Stimulated activated naive CD8-positive, alpha-beta T cell treated with anti-CD3 and anti-CD28 coated beads, Interleukin-15, Interleukin-2, amounts not matched to agents 100 ng/mL and 50 ng/mL, for 24 hours (primary cell): ENCODE data around the gene CRTC2.
A peak's percentile ranks its signal among the peaks of the same experiment; 100 is the strongest.
"Not testable (repeated sequence)": the region's sequence is repeated elsewhere in the genome, so short reads cannot be mapped to it uniquely, and the experiment has no call there.

Experiments
- H3K27ac Mint-ChIP-seq: one replicate; pipeline ENCODE4 v1.8.0; 2021; ENCODE audit warnings: mild to moderate bottlenecking, mixed read lengths
- H3K27me3 Mint-ChIP-seq: one replicate; pipeline ENCODE4 v1.8.0; 2021; ENCODE audit warnings: mixed read lengths
- H3K36me3 Mint-ChIP-seq: one replicate; pipeline ENCODE4 v1.8.0; 2021; ENCODE audit warnings: low read depth, mixed read lengths
- H3K4me1 Mint-ChIP-seq: one replicate; pipeline ENCODE4 v1.8.0; 2021; ENCODE audit warnings: low read depth, mixed read lengths
- H3K4me3 Mint-ChIP-seq: one replicate; pipeline ENCODE4 v1.8.0; 2021; ENCODE audit warnings: mild to moderate bottlenecking, mixed read lengths
- H3K9me3 Mint-ChIP-seq: one replicate; pipeline ENCODE4 v1.8.0; 2021; ENCODE audit warnings: mixed read lengths

The CRTC2 gene

DNA sequence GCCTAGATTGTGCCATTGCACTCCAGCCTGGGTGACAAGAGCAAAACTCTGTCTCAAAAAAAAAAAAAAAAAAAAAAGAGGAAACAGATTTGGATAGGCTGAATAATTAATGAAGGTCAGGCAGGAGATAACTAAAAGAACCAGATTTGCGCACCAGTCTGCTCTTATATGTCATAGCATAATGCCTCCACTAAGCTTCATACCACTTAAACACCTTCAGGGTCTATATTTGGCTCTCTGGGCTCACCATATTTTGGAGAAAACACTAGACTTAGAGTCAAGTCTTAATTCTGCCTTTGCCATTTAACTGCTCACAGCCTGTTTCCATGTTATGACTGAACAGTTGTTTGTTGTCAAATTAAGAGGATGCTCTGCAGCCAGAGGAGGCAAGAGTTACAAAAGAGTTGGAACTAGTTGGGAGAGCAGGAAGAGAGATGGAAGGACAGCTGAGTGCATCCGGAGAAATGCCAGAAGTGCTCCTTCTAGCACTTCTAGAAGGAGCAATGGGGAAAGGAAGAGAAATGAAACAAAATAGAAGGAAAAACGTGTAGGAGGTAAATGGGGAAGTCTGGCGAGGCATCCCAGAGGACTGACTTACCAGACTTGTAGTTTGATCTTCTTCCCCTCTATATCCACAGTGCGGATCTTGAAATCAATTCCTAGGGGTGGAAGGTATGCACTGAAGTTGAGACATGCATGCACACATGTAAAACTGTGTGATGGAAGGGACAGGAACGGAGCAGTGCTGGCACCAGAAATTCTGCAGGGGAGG is 25.9 kb upstream of the CRTC2 start:
- Mint-ChIP-seq H3K4me1 (peaks cover 34% of the 10 kb centered on the region), H3K36me3 (peaks cover 4% of the 10 kb centered on the region), H3K4me3 (peak overlapping the region; percentile 34), H3K27me3 (no peaks in the 10 kb centered on the region), H3K27ac (peak overlapping the region; percentile 26), H3K9me3 (no peaks in the 10 kb centered on the region)

GRCh38 chr1:153981735-153982134 is 23.3 kb upstream of the CRTC2 start:
- not testable (repeated sequence) for H3K36me3 Mint-ChIP-seq, H3K9me3 Mint-ChIP-seq, H3K4me3 Mint-ChIP-seq, H3K27ac Mint-ChIP-seq, H3K27me3 Mint-ChIP-seq
- H3K4me1 Mint-ChIP-seq = peaks cover 41% of the 10 kb centered on the region

GRCh38 chr1:153979091-153979490 is 20.7 kb upstream of the CRTC2 start:
- Mint-ChIP-seq H3K4me3 (peak overlapping the region; percentile 98), H3K36me3 (peaks cover 32% of the 10 kb centered on the region), H3K4me1 (peaks cover 40% of the 10 kb centered on the region)
- H3K27ac Mint-ChIP-seq, H3K27me3 Mint-ChIP-seq, H3K9me3 Mint-ChIP-seq: not testable (repeated sequence)

GRCh38 chr1:153978274-153978909 is 20.0 kb upstream of the CRTC2 start:
- Mint-ChIP-seq H3K27me3 (no peaks in the 10 kb centered on the region), H3K36me3 (peaks cover 35% of the 10 kb centered on the region), H3K4me3 (peak overlapping the region; percentile 98), H3K27ac (peak overlapping the region; percentile 98), H3K9me3 (no peaks in the 10 kb centered on the region), H3K4me1 (peaks cover 42% of the 10 kb centered on the region)

- Mint-ChIP-seq H3K4me1 (peaks cover 48% of the 10 kb centered on the region), H3K27me3 (no peaks in the 10 kb centered on the region), H3K9me3 (no peaks in the 10 kb centered on the region), H3K27ac (peak within 1 kb of the TSS; percentile 98), H3K4me3 (peak within 1 kb of the TSS; percentile 98), H3K36me3 (peaks cover 31% of the 10 kb centered on the region)
Measured at GRCh38 chr1:153977250-153978240, 19.1 kb upstream of the CRTC2 start, which contains the start of gene JTB. JTB (minus strand) TSS chr1:153977674; CDS start chr1:153977252, 422 bp downstream.

- peak overlapping the region; percentile 98 for H3K4me3 Mint-ChIP-seq
- H3K4me1 Mint-ChIP-seq = peaks cover 54% of the 10 kb centered on the region
- no peaks in the 10 kb centered on the region for H3K27me3 Mint-ChIP-seq
- H3K9me3 Mint-ChIP-seq = no peaks in the 10 kb centered on the region
- H3K36me3 Mint-ChIP-seq = peaks cover 31% of the 10 kb centered on the region
- peak overlapping the region; percentile 98 for H3K27ac Mint-ChIP-seq
Measured at GRCh38 chr1:153976819-153977249, 18.4 kb upstream of the CRTC2 start.

- Mint-ChIP-seq H3K9me3 (no peaks in the 10 kb centered on the region), H3K27me3 (no peaks in the 10 kb centered on the region), H3K4me1 (peaks cover 59% of the 10 kb centered on the region), H3K36me3 (peaks cover 31% of the 10 kb centered on the region), H3K4me3 (no peak overlapping the region), H3K27ac (no peak overlapping the region)
Measured at GRCh38 chr1:153973525-153973924, 15.1 kb upstream of the CRTC2 start.

DNA sequence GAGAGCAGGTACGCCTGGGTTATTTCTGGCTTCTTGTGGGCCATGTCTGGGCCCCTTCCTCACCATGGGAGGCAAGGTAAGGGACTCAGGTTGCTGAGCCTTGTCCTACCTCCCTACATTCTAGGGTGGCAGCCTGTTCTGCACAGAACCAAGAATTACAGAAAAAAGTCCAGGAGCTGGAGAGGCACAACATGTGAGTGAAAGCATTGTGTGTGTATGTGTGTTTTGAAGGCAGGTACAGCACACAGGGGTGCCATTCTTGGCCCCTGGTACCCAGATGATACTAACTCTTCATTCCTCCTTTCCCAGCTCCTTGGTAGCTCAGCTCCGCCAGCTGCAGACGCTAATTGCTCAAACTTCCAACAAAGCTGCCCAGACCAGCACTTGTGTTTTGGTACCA is 14.7 kb upstream of the CRTC2 start:
- Mint-ChIP-seq H3K9me3 (no peaks in the 10 kb centered on the region), H3K36me3 (peaks cover 31% of the 10 kb centered on the region), H3K4me1 (peaks cover 56% of the 10 kb centered on the region), H3K27ac (no peak overlapping the region), H3K27me3 (no peaks in the 10 kb centered on the region), H3K4me3 (no peak overlapping the region)

DNA sequence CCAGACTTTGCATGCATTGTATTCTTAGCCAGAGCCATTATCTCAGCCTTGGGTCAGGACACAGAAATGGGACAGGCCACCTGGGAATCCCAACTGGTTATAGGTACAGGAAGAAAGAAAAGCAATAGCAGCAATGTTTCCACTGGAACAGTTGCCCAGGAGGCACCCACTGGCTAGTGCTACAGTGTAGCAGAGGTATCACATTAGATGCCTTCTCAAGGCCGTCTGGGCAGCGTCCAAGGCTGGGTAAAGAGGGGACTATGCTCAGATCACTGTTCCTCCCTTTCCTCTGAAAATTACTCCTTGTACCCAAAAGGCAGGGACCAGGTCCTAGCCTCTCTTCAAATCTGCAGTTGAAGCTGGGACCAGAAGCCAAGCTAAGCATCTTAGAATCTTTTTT is 11.9 kb upstream of the CRTC2 start:
- peaks cover 16% of the 10 kb centered on the region for H3K36me3 Mint-ChIP-seq
- H3K9me3 Mint-ChIP-seq = no peaks in the 10 kb centered on the region
- no peaks in the 10 kb centered on the region for H3K27me3 Mint-ChIP-seq
- peaks cover 60% of the 10 kb centered on the region for H3K4me1 Mint-ChIP-seq
- no peak overlapping the region for H3K4me3 Mint-ChIP-seq
- no peak overlapping the region for H3K27ac Mint-ChIP-seq

DNA sequence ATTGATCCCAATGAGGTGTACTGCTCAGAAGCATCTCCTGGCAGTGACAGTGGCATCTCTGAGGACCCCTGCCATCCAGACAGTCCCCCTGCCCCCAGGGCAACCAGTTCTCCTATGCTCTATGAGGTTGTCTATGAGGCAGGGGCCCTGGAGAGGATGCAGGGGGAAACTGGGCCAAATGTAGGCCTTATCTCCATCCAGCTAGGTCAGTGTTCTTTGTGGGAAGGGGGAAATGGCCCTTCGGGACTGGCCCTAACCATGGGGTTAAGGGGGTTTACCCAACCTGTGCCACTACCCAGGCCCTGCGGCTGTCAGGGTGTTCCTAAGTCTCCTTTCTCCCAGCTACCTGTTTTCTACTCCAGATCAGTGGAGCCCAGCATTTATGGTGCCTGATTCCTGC is 10.6 kb upstream of the CRTC2 start:
- Mint-ChIP-seq H3K27ac (peak overlapping the region; percentile 29), H3K4me1 (peaks cover 56% of the 10 kb centered on the region), H3K27me3 (no peaks in the 10 kb centered on the region)

GRCh38 chr1:153968408-153968807 is 10.0 kb upstream of the CRTC2 start:
- Mint-ChIP-seq H3K27ac (no peak overlapping the region), H3K4me1 (peaks cover 61% of the 10 kb centered on the region), H3K36me3 (peaks cover 4% of the 10 kb centered on the region), H3K9me3 (no peaks in the 10 kb centered on the region), H3K27me3 (no peaks in the 10 kb centered on the region), H3K4me3 (peak overlapping the region; percentile 27)

More for the DNA sequence above, 10.6 kb upstream of the CRTC2 start:
- Mint-ChIP-seq H3K9me3 (no peaks in the 10 kb centered on the region), H3K36me3 (peaks cover 5% of the 10 kb centered on the region), H3K4me3 (no peak overlapping the region)

DNA sequence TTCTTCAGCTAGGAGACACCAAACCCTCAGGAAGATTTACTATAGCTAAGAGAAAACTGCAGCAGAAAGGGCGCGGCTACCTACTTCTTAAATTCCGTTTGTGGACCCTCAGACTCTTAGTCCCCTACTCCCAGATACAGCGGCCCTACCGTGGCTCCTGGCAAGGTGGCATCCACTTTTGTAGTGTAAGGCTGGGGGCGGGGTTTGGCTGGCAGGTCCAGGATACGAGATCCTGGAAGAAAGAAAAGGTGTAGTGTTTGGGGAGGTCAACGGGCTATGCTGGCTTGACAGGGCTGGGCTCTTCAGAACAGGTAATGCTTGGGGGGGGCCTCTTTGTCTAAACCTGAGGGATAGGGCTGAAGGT is 9.6 kb upstream of the CRTC2 start:
- Mint-ChIP-seq H3K4me3 (peak overlapping the region; percentile 93), H3K36me3 (peaks cover 4% of the 10 kb centered on the region), H3K27me3 (no peaks in the 10 kb centered on the region), H3K4me1 (peaks cover 60% of the 10 kb centered on the region), H3K9me3 (no peaks in the 10 kb centered on the region), H3K27ac (peak overlapping the region; percentile 96)

GRCh38 chr1:153967107-153967999 is 8.9 kb upstream of the CRTC2 start, which contains the start of gene CREB3L4:
CREB3L4 (plus strand) TSS chr1:153967902; CDS start chr1:153968526, 624 bp downstream.
- peaks cover 4% of the 10 kb centered on the region for H3K36me3 Mint-ChIP-seq
- no peaks in the 10 kb centered on the region for H3K9me3 Mint-ChIP-seq
- peak within 1 kb of the TSS; percentile 96 for H3K27ac Mint-ChIP-seq
- H3K27me3 Mint-ChIP-seq = no peaks in the 10 kb centered on the region
- H3K4me3 Mint-ChIP-seq = peak within 1 kb of the TSS; percentile 93
- H3K4me1 Mint-ChIP-seq = peaks cover 59% of the 10 kb centered on the region

DNA sequence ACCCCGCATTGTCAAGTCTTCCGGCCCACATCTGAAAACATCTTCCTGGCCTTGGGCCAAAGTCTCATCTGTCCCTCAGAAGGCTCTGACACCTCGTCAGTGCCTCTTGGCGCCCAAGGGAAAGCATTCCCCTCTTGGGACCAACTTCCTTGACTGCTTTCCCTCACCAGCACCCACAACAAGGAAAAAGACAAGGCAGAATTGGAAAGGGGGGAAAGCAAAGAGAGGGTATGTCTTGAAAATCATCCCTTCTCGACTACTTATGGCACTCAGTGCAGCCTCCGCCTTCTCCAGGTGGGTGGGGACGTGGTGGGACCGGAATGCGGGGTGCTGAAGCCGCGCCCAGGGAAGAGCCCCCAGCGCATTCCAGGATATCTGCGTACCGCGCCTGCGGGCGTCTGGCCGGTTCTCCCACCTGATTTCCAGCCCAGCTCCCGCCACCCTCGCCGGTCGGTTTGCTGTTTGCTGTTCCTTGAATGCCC is 5.5 kb upstream of the CRTC2 start:
- peak overlapping the region; percentile 91 for H3K4me3 Mint-ChIP-seq
- H3K4me1 Mint-ChIP-seq = peaks cover 77% of the 10 kb centered on the region
- no peaks in the 10 kb centered on the region for H3K27me3 Mint-ChIP-seq
- H3K27ac Mint-ChIP-seq = peak overlapping the region; percentile 93
- no peaks in the 10 kb centered on the region for H3K9me3 Mint-ChIP-seq
- peaks cover 21% of the 10 kb centered on the region for H3K36me3 Mint-ChIP-seq
